ENCODE results near the gene MIAT.
A peak's percentile ranks its signal among the peaks of the same experiment; 100 is the strongest.

The MIAT gene

GRCh38 chr22:26712158-26712557 is 54.8 kb downstream of the MIAT start:
- Histone ChIP-seq H3K79me2 (ENCODE audit: low read length) (peaks cover 13% of the 10 kb centered on the region), H4K20me1 (ENCODE audit: insufficient read depth, low read length) (no peaks in the 10 kb centered on the region), H3F3A (ENCODE audit: insufficient read depth, low read length) (peaks cover 47% of the 10 kb centered on the region), H3K4me2 (ENCODE audit: low read depth, low read length) (peak overlapping the region; percentile 37; the same call in 1 of the 2 replicates), H3K27ac (ENCODE audit: low read length) (peak overlapping the region; percentile 84), H3K4me1 (ENCODE audit: low read length) (peaks cover 56% of the 10 kb centered on the region), H2AFZ (ENCODE audit: low read length) (no peak overlapping the region), H3K9ac (ENCODE audit: low read length) (peak overlapping the region; percentile 17; the same call in 1 of the 2 replicates), H3K27me3 (replicated peaks; ENCODE audit: insufficient read depth, low read length) (no peaks in the 10 kb centered on the region), H3K9me3 (replicated peaks; ENCODE audit: insufficient read depth, low read length) (no peaks in the 10 kb centered on the region), H3K4me3 (ENCODE audit: low read length) (no peak overlapping the region), H3K36me3 (replicated peaks; ENCODE audit: insufficient read depth, low read length) (no peaks in the 10 kb centered on the region), H3K9me2 (replicated peaks; ENCODE audit: insufficient read depth, low read length) (no peaks in the 10 kb centered on the region)
- TF ChIP-seq EZH2phosphoT487 (IDR thresholded peaks at IDR 0.05; ENCODE audit: low read length) (no peak), CTCF (IDR thresholded peaks at IDR 0.05; ENCODE audit: low read length) (no peak), EZH2 (optimal IDR thresholded peaks at IDR 0.05; ENCODE audit: low read depth, low read length) (no peak)
- DNase-seq: no peak

- H2AFZ ChIP-seq (ENCODE audit: low read length): no peak overlapping the region
- no peaks in the 10 kb centered on the region for H3K27me3 ChIP-seq (replicated peaks; ENCODE audit: insufficient read depth, low read length)
- no peaks in the 10 kb centered on the region for H3K36me3 ChIP-seq (replicated peaks; ENCODE audit: insufficient read depth, low read length)
- H3F3A ChIP-seq (ENCODE audit: insufficient read depth, low read length): peaks cover 30% of the 10 kb centered on the region
- H3K4me2 ChIP-seq (ENCODE audit: low read depth, low read length): no peak overlapping the region
- H3K27ac ChIP-seq (ENCODE audit: low read length): no peak overlapping the region
- no peaks in the 10 kb centered on the region for H4K20me1 ChIP-seq (ENCODE audit: insufficient read depth, low read length)
- H3K9ac ChIP-seq (ENCODE audit: low read length): no peak overlapping the region
- no peaks in the 10 kb centered on the region for H3K9me2 ChIP-seq (replicated peaks; ENCODE audit: insufficient read depth, low read length)
- no peaks in the 10 kb centered on the region for H3K9me3 ChIP-seq (replicated peaks; ENCODE audit: insufficient read depth, low read length)
- H3K79me2 ChIP-seq (ENCODE audit: low read length): peaks cover 10% of the 10 kb centered on the region
- no peak for TF ChIP-seq EZH2phosphoT487 (IDR thresholded peaks at IDR 0.05; ENCODE audit: low read length)
- no peak for TF ChIP-seq EZH2 (optimal IDR thresholded peaks at IDR 0.05; ENCODE audit: low read depth, low read length)
- TF ChIP-seq CTCF (IDR thresholded peaks at IDR 0.05; ENCODE audit: low read length): no peak
- peaks cover 40% of the 10 kb centered on the region for H3K4me1 ChIP-seq (ENCODE audit: low read length)
- no peak overlapping the region for H3K4me3 ChIP-seq (ENCODE audit: low read length)
- no peak for DNase-seq
These were observed 56.5 kb downstream of the MIAT start for GRCh38 chr22:26713823-26714449.

GRCh38 chr22:26714971-26715370 is 57.6 kb downstream of the MIAT start:
- TF ChIP-seq EZH2phosphoT487 (IDR thresholded peaks at IDR 0.05; ENCODE audit: low read length): no peak
- TF ChIP-seq CTCF (IDR thresholded peaks at IDR 0.05; ENCODE audit: low read length): no peak
- no peak for TF ChIP-seq EZH2 (optimal IDR thresholded peaks at IDR 0.05; ENCODE audit: low read depth, low read length)
- no peak for DNase-seq
- Histone ChIP-seq H3K27me3 (replicated peaks; ENCODE audit: insufficient read depth, low read length) (no peaks in the 10 kb centered on the region), H3K4me1 (ENCODE audit: low read length) (peaks cover 30% of the 10 kb centered on the region), H3K9ac (ENCODE audit: low read length) (no peak overlapping the region), H3F3A (ENCODE audit: insufficient read depth, low read length) (peaks cover 20% of the 10 kb centered on the region), H3K9me2 (replicated peaks; ENCODE audit: insufficient read depth, low read length) (no peaks in the 10 kb centered on the region), H3K36me3 (replicated peaks; ENCODE audit: insufficient read depth, low read length) (no peaks in the 10 kb centered on the region), H3K4me3 (ENCODE audit: low read length) (no peak overlapping the region), H4K20me1 (ENCODE audit: insufficient read depth, low read length) (no peaks in the 10 kb centered on the region), H3K9me3 (replicated peaks; ENCODE audit: insufficient read depth, low read length) (no peaks in the 10 kb centered on the region), H2AFZ (ENCODE audit: low read length) (no peak overlapping the region), H3K27ac (ENCODE audit: low read length) (no peak overlapping the region), H3K79me2 (ENCODE audit: low read length) (peaks cover 5% of the 10 kb centered on the region; the same call in 1 of the 2 replicates), H3K4me2 (ENCODE audit: low read depth, low read length) (no peak overlapping the region)
